Sigmoid colon (tissue), 7 donors: ENCODE results near the gene JAG1. TPM values are rescaled to one million over a fixed set of nuclear protein-coding genes. Genes with fewer than 3 reads are reported as not detected.

Experiments
- DNase-seq: peaks from one replicate; pipeline ENCODE4 v3.0.0-alpha.2; 2019
- H3K27ac ChIP-seq, 4 donors: fragments of 200-600 bp; sonication (generic); one replicate each; pipeline ENCODE4 v1.5.1; 2016 to 2019; ENCODE audit warnings: mild to moderate bottlenecking in 1 of 4
- H3K27me3 ChIP-seq, 3 donors: fragments of 200-600 bp; sonication (generic); one replicate each; pipeline ENCODE4 v1.5.1; 2019; ENCODE audit warnings: mild to moderate bottlenecking in 1 of 3
- H3K36me3 ChIP-seq, 4 donors: fragments of 200-600 bp; sonication (generic); one replicate each; pipeline ENCODE4 v1.5.1; 2016 to 2019
- H3K4me1 ChIP-seq, 4 donors: fragments of 200-600 bp; sonication (generic); one replicate each; pipeline ENCODE4 v1.5.1; 2017 to 2019
- H3K4me3 ChIP-seq, 4 donors: fragments of 200-600 bp; sonication (generic); one replicate each; pipeline ENCODE4 v1.5.1; 2017 to 2019; ENCODE audit warnings: mild to moderate bottlenecking in 2 of 4, moderate library complexity in 1 of 4
- H3K9me3 ChIP-seq, 4 donors: fragments of 200-600 bp in 3 of 4; sonication (generic) in 3 of 4; one replicate each; pipeline versions ENCODE4 v1.5.1 to v1.6.1; 2013 to 2019
- EP300 ChIP-seq, 4 donors: sonication (generic); formaldehyde crosslinking; IDR thresholded peaks; one replicate each; pipeline ENCODE4 v1.6.1; 2017; ENCODE audit warnings: antibody characterized with exemption in 4 of 4
- POLR2A ChIP-seq, 2 donors: fragments of 450-650 bp; IDR thresholded peaks; one replicate each; pipeline ENCODE4 v1.6.1; 2016; ENCODE audit warnings: antibody characterized with exemption in 2 of 2, mild to moderate bottlenecking in 2 of 2, moderate library complexity in 2 of 2
- POLR2AphosphoS5 ChIP-seq, 4 donors: sonication (generic); formaldehyde crosslinking; IDR thresholded peaks; one replicate each; pipeline ENCODE4 v1.6.1; 2017; ENCODE audit warnings: antibody characterized with exemption in 4 of 4
- WGBS, 2 donors: extraction: QIAGEN DNeasy Blood & Tissue Kit; methylation state at CpG; one replicate each; pipeline ENCODE4 v1.1.7; 2013; 5-methylcytosine and 5-hydroxymethylcytosine counted together
- intact Hi-C: fragments of 100-400 bp; cut with DNase I; formaldehyde crosslinking; loops from one replicate; pipeline ENCODE4 v1.15.1; 2023
- polyA plus RNA-seq, 3 donors: library from polyadenylated mRNA; stranded (reverse); fragments of 200-250 nt; gene quantifications; one replicate each; pipeline ENCODE4 v1.2.3, GENCODE V29; 2013
- total RNA-seq, 4 donors: library from RNA; depleted of rRNA; stranded (reverse); fragments of >200 nt; gene quantifications; one replicate each; pipeline ENCODE4 v1.1.0, GENCODE V29; 2016
- TF ChIP-seq, protein P1 (sequence below), 4 experiments: fragments of 450-650 bp in 3 of 4; fragments of 200-600 bp in 1 of 4; IDR thresholded peaks; one replicate each; pipeline ENCODE4 v1.5.1; 2016 to 2019; ENCODE audit warnings: antibody characterized with exemption in 4 of 4, mild to moderate bottlenecking in 3 of 4, moderate library complexity in 2 of 4
- donor health status: healthy with polysubstance abuse.
- donor health status: Bipolar disorder and iron deficiency.
- donor health status: healthy.

Gene JAG1
- total and polyA plus RNA-seq, 7 donors: 3.9 to 76.4 (median 32.4) TPM

DNA sequence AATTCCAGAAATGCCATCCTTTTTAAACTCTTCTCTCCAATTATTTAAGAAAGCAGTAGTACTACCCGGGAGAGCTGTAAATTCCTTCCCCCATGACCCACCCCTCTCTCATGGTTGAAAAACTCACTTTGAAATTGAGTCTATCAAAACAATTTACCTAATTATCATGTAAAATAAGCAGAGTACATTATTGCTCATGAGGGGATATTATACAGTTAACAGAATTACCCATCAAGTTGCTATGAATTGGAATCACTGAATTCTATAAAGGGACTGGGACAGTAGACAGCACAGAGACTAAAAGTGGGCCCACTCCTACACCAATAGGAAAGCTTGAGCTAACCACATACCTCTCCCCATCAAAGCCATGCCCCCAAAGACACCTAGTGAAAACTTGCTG, 16.3 kb downstream of the JAG1 start:
- intact Hi-C loops: no loop called here
- WGBS, 2 donors: 86 to 93% methylated on average over 1 of the region's 1 CpG
- peak; percentile 28 for DNase-seq
- Histone ChIP-seq H3K36me3 (peaks cover 0 to 58% (median 12%) of the 10 kb centered on the region in 4 donors), H3K4me3 (no peak overlapping the region), H3K27me3 (no peaks in the 10 kb centered on the region), H3K9me3 (no peaks in the 10 kb centered on the region), H3K27ac (peak overlapping the region in 3 of 4 donors; percentile 40 to 87 (median 83)), H3K4me1 (peaks cover 0 to 97% (median 86%) of the 10 kb centered on the region in 4 donors)
- TF ChIP-seq POLR2AphosphoS5 (IDR thresholded peaks at IDR 0.05): no peak
- TF ChIP-seq EP300 (IDR thresholded peaks at IDR 0.05): no peak
- TF ChIP-seq, protein P1, sequence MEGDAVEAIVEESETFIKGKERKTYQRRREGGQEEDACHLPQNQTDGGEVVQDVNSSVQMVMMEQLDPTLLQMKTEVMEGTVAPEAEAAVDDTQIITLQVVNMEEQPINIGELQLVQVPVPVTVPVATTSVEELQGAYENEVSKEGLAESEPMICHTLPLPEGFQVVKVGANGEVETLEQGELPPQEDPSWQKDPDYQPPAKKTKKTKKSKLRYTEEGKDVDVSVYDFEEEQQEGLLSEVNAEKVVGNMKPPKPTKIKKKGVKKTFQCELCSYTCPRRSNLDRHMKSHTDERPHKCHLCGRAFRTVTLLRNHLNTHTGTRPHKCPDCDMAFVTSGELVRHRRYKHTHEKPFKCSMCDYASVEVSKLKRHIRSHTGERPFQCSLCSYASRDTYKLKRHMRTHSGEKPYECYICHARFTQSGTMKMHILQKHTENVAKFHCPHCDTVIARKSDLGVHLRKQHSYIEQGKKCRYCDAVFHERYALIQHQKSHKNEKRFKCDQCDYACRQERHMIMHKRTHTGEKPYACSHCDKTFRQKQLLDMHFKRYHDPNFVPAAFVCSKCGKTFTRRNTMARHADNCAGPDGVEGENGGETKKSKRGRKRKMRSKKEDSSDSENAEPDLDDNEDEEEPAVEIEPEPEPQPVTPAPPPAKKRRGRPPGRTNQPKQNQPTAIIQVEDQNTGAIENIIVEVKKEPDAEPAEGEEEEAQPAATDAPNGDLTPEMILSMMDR (IDR thresholded peaks at IDR 0.05): no peak
- TF ChIP-seq POLR2A (IDR thresholded peaks at IDR 0.05): no peak

DNA sequence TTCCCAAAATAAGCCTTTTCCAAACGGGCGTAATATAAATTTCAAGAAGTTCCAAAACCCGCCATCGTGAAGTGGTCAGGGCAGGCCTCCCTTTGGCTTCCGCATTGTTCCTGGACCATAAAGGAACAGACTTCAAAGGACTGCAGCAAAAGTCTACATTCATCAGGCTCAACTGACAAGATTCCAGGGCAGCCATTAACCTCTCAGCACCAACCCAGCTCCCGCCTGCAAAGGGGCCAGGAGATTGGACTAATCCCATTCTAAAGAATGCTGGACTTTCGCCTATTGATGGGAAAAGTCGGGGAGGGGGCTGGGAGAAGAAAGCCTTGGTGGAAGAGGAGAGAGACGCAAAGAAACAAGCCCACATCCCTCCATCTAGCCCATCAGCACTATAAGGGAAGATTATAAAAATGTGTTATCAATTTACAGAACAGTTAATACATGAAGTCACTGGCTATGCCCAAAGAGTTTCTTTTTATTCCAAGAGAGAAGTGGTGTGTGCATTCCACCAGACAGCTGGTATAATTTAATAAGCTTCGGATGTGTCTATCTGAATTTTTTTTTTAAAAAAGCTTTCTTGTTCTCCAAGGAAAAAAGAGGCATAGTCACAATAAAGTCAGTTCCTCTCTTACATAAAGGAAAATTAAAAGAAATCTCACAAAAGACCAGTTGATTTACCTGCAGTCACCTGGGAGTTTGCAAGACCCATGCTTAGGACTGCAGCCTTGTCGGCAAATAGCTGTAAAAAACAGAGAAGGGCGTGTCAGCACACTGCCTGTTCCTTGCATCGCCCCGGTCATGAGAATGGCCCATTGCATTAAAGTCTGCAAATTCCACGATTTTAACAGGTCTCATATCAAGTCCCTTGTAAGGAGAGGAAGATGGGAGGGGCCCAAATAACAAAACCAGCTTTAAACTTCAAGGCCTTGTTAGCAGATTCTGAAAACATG, 17.8 kb downstream of the JAG1 start:
- H3K27ac ChIP-seq: peak overlapping the region in 3 of 4 donors; percentile 83 to 87 (median 83)
- no peaks in the 10 kb centered on the region for H3K9me3 ChIP-seq
- 63 to 73% methylated on average over 15 of the region's 15 CpGs for WGBS, 2 donors
- peaks cover 0 to 52% (median 5%) of the 10 kb centered on the region in 4 donors for H3K36me3 ChIP-seq
- TF ChIP-seq POLR2A (IDR thresholded peaks at IDR 0.05): no peak
- TF ChIP-seq, protein P1 (IDR thresholded peaks at IDR 0.05): no peak
- TF ChIP-seq POLR2AphosphoS5 (IDR thresholded peaks at IDR 0.05): no peak
- no peak for TF ChIP-seq EP300 (IDR thresholded peaks at IDR 0.05)
- H3K4me1 ChIP-seq: peaks cover 0 to 98% (median 91%) of the 10 kb centered on the region in 4 donors
- peak; percentile 48 for DNase-seq
- H3K4me3 ChIP-seq: no peak overlapping the region
- intact Hi-C loops: no loop called here
- no peaks in the 10 kb centered on the region for H3K27me3 ChIP-seq

DNA sequence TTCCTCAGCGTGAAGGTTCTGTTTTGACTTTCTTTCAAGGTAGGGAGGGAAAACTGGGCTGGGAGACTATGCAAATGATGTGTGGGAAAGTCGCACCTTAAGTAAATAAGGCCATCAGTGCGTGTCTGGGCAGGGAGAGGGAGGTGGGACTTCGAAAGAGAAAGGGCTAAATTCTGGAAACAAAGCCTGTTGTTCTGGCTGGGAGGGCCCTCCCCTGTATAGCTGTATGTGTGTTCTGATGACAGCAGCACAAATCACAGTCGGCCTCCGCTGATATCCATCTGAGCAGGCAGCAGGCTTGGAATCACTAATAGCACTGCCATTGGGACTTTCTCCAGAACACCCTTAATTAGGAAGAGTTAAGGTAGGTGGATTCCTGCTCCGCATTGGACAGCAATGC, 19.2 kb downstream of the JAG1 start:
- peaks cover 0 to 89% (median 82%) of the 10 kb centered on the region in 4 donors for H3K4me1 ChIP-seq
- H3K4me3 ChIP-seq: no peak overlapping the region
- H3K27ac ChIP-seq: peak overlapping the region; percentile 55 to 87 (median 83)
- no peaks in the 10 kb centered on the region for H3K9me3 ChIP-seq
- WGBS, 2 donors: 10 to 56% methylated on average over 7 of the region's 7 CpGs
- DNase-seq: no peak
- H3K27me3 ChIP-seq: no peaks in the 10 kb centered on the region
- TF ChIP-seq, protein P1 (IDR thresholded peaks at IDR 0.05): no peak
- no peak for TF ChIP-seq EP300 (IDR thresholded peaks at IDR 0.05)
- no peak for TF ChIP-seq POLR2A (IDR thresholded peaks at IDR 0.05)
- TF ChIP-seq POLR2AphosphoS5 (IDR thresholded peaks at IDR 0.05): no peak
- intact Hi-C loops: loop anchor here (5.0 kb wide), 1 partner anchor 182 kb away; no protein-coding TSS in a partner anchor
- peaks cover 8 to 62% (median 18%) of the 10 kb centered on the region in 4 donors for H3K36me3 ChIP-seq

DNA sequence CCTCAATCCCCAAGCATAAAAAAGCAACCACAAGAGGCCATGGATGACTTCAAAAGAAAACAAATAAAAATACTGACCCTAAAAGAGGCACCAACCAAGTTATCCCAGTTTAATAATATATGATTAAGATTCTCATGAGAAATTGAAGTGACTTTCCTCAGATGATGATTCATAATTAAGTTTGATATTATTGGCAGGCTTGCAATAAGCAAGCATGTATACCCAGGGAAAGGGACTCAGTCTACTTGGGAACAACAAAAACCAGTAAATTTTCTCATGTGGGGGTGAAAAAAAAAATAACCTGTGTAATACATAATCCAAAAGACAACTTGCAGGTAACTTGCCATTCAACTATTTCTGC, 19.6 kb downstream of the JAG1 start:
- Histone ChIP-seq H3K27me3 (no peaks in the 10 kb centered on the region), H3K4me1 (peaks cover 0 to 85% (median 79%) of the 10 kb centered on the region in 4 donors), H3K27ac (peak overlapping the region; percentile 55 to 87 (median 83)), H3K36me3 (peaks cover 12 to 66% (median 22%) of the 10 kb centered on the region in 4 donors), H3K4me3 (peak overlapping the region in 1 of 4 donors; percentile 38), H3K9me3 (no peaks in the 10 kb centered on the region)
- intact Hi-C loops: loop anchor here (5.0 kb wide), 1 partner anchor 182 kb away; no protein-coding TSS in a partner anchor
- no peak for TF ChIP-seq POLR2AphosphoS5 (IDR thresholded peaks at IDR 0.05)
- TF ChIP-seq POLR2A (IDR thresholded peaks at IDR 0.05): no peak
- TF ChIP-seq, protein P1 (IDR thresholded peaks at IDR 0.05): no peak
- no peak for TF ChIP-seq EP300 (IDR thresholded peaks at IDR 0.05)
- DNase-seq: no peak
